K562 (cell line): ENCODE results near the gene FAM114A2. TPM values are rescaled to one million over a fixed set of nuclear protein-coding genes. Genes with fewer than 3 reads are reported as not detected.

Experiments
- ATAC-seq: fragments of 200-7000 bp; cut with Tn5 transposase; 3 replicates; pipeline ENCODE4 v1.9.1; 2020; ENCODE audit warnings: moderate library complexity
- BruUV-seq: library from RNA; stranded (reverse); fragments of 400-500 nt; replicated peaks from 2 replicates; lab custom pipeline; 2021; lab: Mats Ljungman, UMichigan
- CTCF ChIA-PET: fragments of 300-600 bp; formaldehyde crosslinking; extraction: SDS; loops from one replicate; lab custom pipeline; 2021; ENCODE audit warnings: low intra/inter-chr PET ratio; lab: Yijun Ruan, JAX
- POLR2A ChIA-PET: fragments of 300-600, 350-650 bp; sonication (Branson Sonifier 250); formaldehyde crosslinking; extraction: SDS; loops from one replicate; lab custom pipeline; 2021; ENCODE audit warnings: antibody characterized with exemption, inconsistent platforms; lab: Yijun Ruan, JAX
- DNase-seq, 4 experiments: peaks; one replicate each; pipeline versions ENCODE4 v3.0.0 to v3.0.0-alpha.2; 2011 to 2018; ENCODE audit warnings: low spot score in 3 of 4, mixed read lengths in 3 of 4; ENCODE audit errors: extremely low read depth in 1 of 4
- FAIRE-seq: peaks from 2 replicates; lab custom pipeline; 2011; peaks lifted over from hg19 to GRCh38; lab: Jason Lieb, UNC
- H2AFZ ChIP-seq: 2 replicates; pipeline ENCODE4 v1.6.0; 2011; ENCODE audit warnings: low read depth, low read length, control low read depth, inconsistent platforms
- H3K27ac ChIP-seq: fragments of 200-600 bp; 3 replicates; pipeline ENCODE4 v1.8.0; 2011; ENCODE audit warnings: low read depth, mild to moderate bottlenecking, control low read depth, inconsistent platforms, low read length, moderate library complexity, mixed read lengths; ENCODE audit errors: extremely low read depth
- H3K27me3 ChIP-seq, 2 experiments: fragments of 300-600 bp in 1 of 2; 2 replicates in 1 of 2; 3 replicates in 1 of 2; pipeline versions ENCODE4 v1.6.0 to v1.8.0; 2011; ENCODE audit warnings: inconsistent platforms in 2 of 2, low read length in 2 of 2, mild to moderate bottlenecking in 1 of 2, mixed read lengths in 1 of 2, moderate library complexity in 1 of 2; ENCODE audit not compliant: control insufficient read depth in 2 of 2, insufficient read depth in 2 of 2
- H3K36me3 ChIP-seq: fragments of 300-600 bp; 3 replicates; pipeline ENCODE4 v1.8.0; 2011; ENCODE audit warnings: mild to moderate bottlenecking, low read length, inconsistent platforms; ENCODE audit not compliant: control insufficient read depth, insufficient read depth
- H3K4me1 ChIP-seq, 2 experiments: fragments of 200-600 bp in 1 of 2; replicated peaks in 1 of 2; 2 replicates in 1 of 2; 3 replicates in 1 of 2; pipeline versions ENCODE4 v1.5.1 to v1.8.0; 2011; ENCODE audit warnings: inconsistent platforms in 2 of 2, low read length in 2 of 2, mild to moderate bottlenecking in 1 of 2, mixed read lengths in 1 of 2, moderate library complexity in 1 of 2; ENCODE audit not compliant: control insufficient read depth in 2 of 2, insufficient read depth in 2 of 2
- H3K4me2 ChIP-seq: 2 replicates; pipeline ENCODE4 v1.6.1; 2011; ENCODE audit warnings: low read length, control low read depth, inconsistent platforms, mixed read lengths; ENCODE audit not compliant: insufficient read depth
- H3K4me3 ChIP-seq: fragments of 200-600 bp; sonication (generic), shearing (Covaris generic); 2 replicates; pipeline ENCODE4 v1.5.1; 2016; ENCODE audit warnings: control low read depth, inconsistent platforms
- H3K79me2 ChIP-seq: fragments of 200-600 bp; 3 replicates; pipeline ENCODE4 v1.8.0; 2011; ENCODE audit warnings: low read length, inconsistent platforms; ENCODE audit not compliant: control insufficient read depth, insufficient read depth
- H3K9ac ChIP-seq, 2 experiments: 2 replicates each; pipeline versions ENCODE4 v1.6.0 to v1.6.1; 2011; ENCODE audit warnings: low read depth in 2 of 2, low read length in 2 of 2, control low read depth in 1 of 2, inconsistent platforms in 1 of 2, mild to moderate bottlenecking in 1 of 2, mixed read lengths in 1 of 2; ENCODE audit not compliant: insufficient read depth in 1 of 2
- H3K9me1 ChIP-seq: one replicate; pipeline ENCODE4 v1.6.0; 2011; ENCODE audit warnings: inconsistent platforms, mild to moderate bottlenecking, low read length, moderate library complexity; ENCODE audit not compliant: control insufficient read depth, insufficient read depth
- H3K9me3 ChIP-seq: replicated peaks from 2 replicates; pipeline ENCODE4 v1.5.1; 2011; ENCODE audit warnings: low read depth, low read length, inconsistent platforms; ENCODE audit not compliant: control insufficient read depth, insufficient read depth
- H4K20me1 ChIP-seq: replicated peaks from 2 replicates; pipeline ENCODE4 v1.6.1; 2011; ENCODE audit warnings: low read length, inconsistent platforms, mixed read lengths; ENCODE audit not compliant: control insufficient read depth, insufficient read depth
- C11orf30 ChIP-seq: fragments of 450-650 bp; IDR thresholded peaks from 2 replicates; pipeline ENCODE4 v1.6.1; 2016; ENCODE audit warnings: low read depth, mild to moderate bottlenecking
- EHMT2 ChIP-seq: fragments of 450-650 bp; IDR thresholded peaks from 2 replicates; pipeline ENCODE4 v1.6.1; 2018; ENCODE audit warnings: antibody characterized with exemption
- ETV6 ChIP-seq, 3 experiments: fragments of 150-350 bp in 1 of 3; sonication (generic) in 1 of 3; formaldehyde crosslinking in 1 of 3; IDR thresholded peaks; 2 replicates each; pipeline versions ENCODE4 v1.6.1 to v1.8.0; 2014 to 2022; ENCODE audit warnings: borderline replicate concordance in 2 of 3, low read depth in 2 of 3, antibody characterized with exemption in 1 of 3, low read length in 1 of 3, mild to moderate bottlenecking in 1 of 3, missing genetic modification reagents in 1 of 3
- FUS ChIP-seq: fragments of 200-400 bp; formaldehyde crosslinking; optimal IDR thresholded peaks from 2 replicates; pipeline ENCODE3; 2017; ENCODE audit warnings: low read depth, low read length
- GTF2E2 ChIP-seq: fragments of 200-800 bp; sonication (Bioruptor generic); IDR thresholded peaks from 2 replicates; pipeline ENCODE4 v1.6.1; 2016; ENCODE audit warnings: missing genetic modification characterization, missing compliant biosample characterization
- HDAC6 ChIP-seq: IDR thresholded peaks from 2 replicates; pipeline ENCODE4 v1.6.1; 2012; ENCODE audit warnings: low read depth, mild to moderate bottlenecking, control low read depth, inconsistent platforms, low read length, moderate library complexity
- HDGF ChIP-seq: fragments of 450-650 bp; IDR thresholded peaks from 2 replicates; pipeline ENCODE4 v1.6.1; 2016
- MAFG ChIP-seq: fragments of 450-650 bp; conservative IDR thresholded peaks from 2 replicates; pipeline ENCODE4 v1.6.1; 2016; ENCODE audit warnings: missing genetic modification characterization, missing compliant biosample characterization
- MYNN ChIP-seq, 2 experiments: sonication (generic); formaldehyde crosslinking in 1 of 2; IDR thresholded peaks; 2 replicates each; pipeline versions ENCODE4 v1.5.0 to v1.6.1; 2016 to 2020; ENCODE audit warnings: antibody characterized with exemption in 1 of 2, missing genetic modification reagents in 1 of 2
- NCOA4 ChIP-seq: fragments of 450-650 bp; IDR thresholded peaks from 2 replicates; pipeline ENCODE4 v1.6.1; 2018; ENCODE audit warnings: mild to moderate bottlenecking; ENCODE audit not compliant: partially characterized antibody
- POLR3G ChIP-seq: IDR thresholded peaks from 2 replicates; pipeline ENCODE4 v1.6.1; 2011; ENCODE audit not compliant: insufficient read length, insufficient replicate concordance; ENCODE audit errors: extremely low read depth
- TCF7 ChIP-seq: sonication (generic); IDR thresholded peaks from 2 replicates; pipeline ENCODE4 v1.6.1; 2016; ENCODE audit warnings: antibody characterized with exemption, borderline replicate concordance
- TEAD2 ChIP-seq: fragments of 450-650 bp; IDR thresholded peaks from 2 replicates; pipeline ENCODE4 v1.6.1; 2016; ENCODE audit warnings: missing genetic modification characterization, control low read depth, missing compliant biosample characterization
- TRIM24 ChIP-seq, 2 experiments: fragments of 450-650 bp; IDR thresholded peaks; 2 replicates each; pipeline ENCODE4 v1.6.1; 2016
- ZNF124 ChIP-seq: sonication (generic); formaldehyde crosslinking; IDR thresholded peaks from 2 replicates; pipeline ENCODE4 v1.8.1; 2022; ENCODE audit warnings: missing genetic modification reagents
- ZNF79 ChIP-seq: fragments of 250-450 bp; sonication (Bioruptor Pico); IDR thresholded peaks from 2 replicates; pipeline ENCODE4 v1.4.0; 2020; ENCODE audit warnings: low read depth, mild to moderate bottlenecking, moderate library complexity
- WGBS: fragments of 100-300 bp; shearing (Covaris generic); methylation state at CpG from one replicate; pipeline ENCODE4 v1.1.6; 2016; ENCODE audit warnings: low coverage, mixed read lengths; ENCODE audit not compliant: insufficient coverage; ENCODE audit errors: missing lambda C conversion rate; 5-methylcytosine and 5-hydroxymethylcytosine counted together
- in situ Hi-C: fragments of 300-500 bp; cut with MboI; formaldehyde crosslinking; loops from 4 replicates; pipeline ENCODE4 v1.15.0; 2018; ENCODE audit warnings: inconsistent platforms, mixed read lengths
- intact Hi-C: fragments of 100-400 bp; cut with micrococcal nuclease; formaldehyde crosslinking; loops from 2 replicates; pipeline ENCODE4 v1.14.2; 2022
- polyA plus RNA-seq, 8 experiments: library from polyadenylated mRNA; depleted of rRNA in 4 of 8; stranded (reverse) in 5 of 8; unstranded in 3 of 8; fragments of >200 nt; fragmentation: Nextera tagmentation in 2 of 8; fragmentation: Illumina TruSeq in 1 of 8; extraction: Ambion mirVana in 2 of 8; extraction: Trizol in 1 of 8; gene quantifications; 2 replicates each; pipeline versions ENCODE4 v1.2.1 to v1.2.3, GENCODE V29; 2011 to 2014; ENCODE audit warnings: inconsistent platforms in 1 of 8, missing spikeins in 1 of 8
- total RNA-seq, 7 experiments: library from RNA; depleted of rRNA in 6 of 7; stranded (reverse); fragments of >200 nt in 6 of 7; fragmentation: Illumina TruSeq in 2 of 7; extraction: Trizol in 2 of 7; gene quantifications; 2 replicates each; pipeline versions ENCODE4 v1.2.1 to v1.2.3, GENCODE V29; 2011 to 2021; ENCODE audit warnings: low replicate concordance in 1 of 7
- TF ChIP-seq, protein P1 (sequence below): fragments of 250-450 bp; sonication (Bioruptor Pico); IDR thresholded peaks from 2 replicates; pipeline ENCODE4 v1.4.0; 2020; ENCODE audit warnings: mild to moderate bottlenecking, moderate library complexity
- TF ChIP-seq, protein P2 (sequence below): fragments of 450-650 bp; formaldehyde crosslinking; IDR thresholded peaks from 2 replicates; pipeline ENCODE4 v1.4.0; 2022; ENCODE audit warnings: mild to moderate bottlenecking, moderate library complexity
- TF ChIP-seq, protein P3 (sequence below): fragments of 450-650 bp; IDR thresholded peaks from 2 replicates; pipeline ENCODE4 v1.6.1; 2016

FAM114A2 gene
- total and polyA plus RNA-seq, 9 of the 15 experiments (the other 6 are each of a cell fraction or from before 2014, with no cell fraction given), result 14.4 to 28.1 (median 21.2) TPM

DNA sequence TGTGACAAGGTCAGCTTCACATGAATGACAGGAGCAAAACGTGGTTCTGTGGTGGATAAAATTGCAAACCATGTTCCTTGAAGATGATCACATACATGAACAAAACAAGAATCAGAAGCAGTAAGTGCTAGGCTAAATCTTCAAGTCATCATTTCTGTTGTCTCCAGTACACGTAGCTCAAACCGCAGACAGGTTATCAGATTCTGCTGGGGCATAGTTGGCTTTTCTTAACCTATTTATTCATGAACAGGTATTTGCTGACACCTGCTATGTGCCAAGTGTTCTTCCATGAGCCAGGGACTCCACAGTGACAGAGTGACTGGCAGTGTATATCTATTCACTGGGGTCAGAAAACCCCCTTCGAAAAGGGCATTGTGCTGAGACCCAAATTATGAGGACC, 20.9 kb upstream of the FAM114A2 start:
- ATAC-seq (no peak), DNase-seq (no peak), FAIRE-seq (peak; percentile 19)
- Histone ChIP-seq H3K36me3 (peaks cover 7% of the 10 kb centered on the region; the same call in 1 of the 3 replicates), H4K20me1 (no peaks in the 10 kb centered on the region; the same call in 1 of the 2 replicates), H3K9me1 (no peaks in the 10 kb centered on the region), H3K4me2 (no peak overlapping the region), H3K9me3 (no peaks in the 10 kb centered on the region), H3K79me2 (no peaks in the 10 kb centered on the region), H3K27ac (no peak overlapping the region), H3K9ac (no peak overlapping the region), H2AFZ (no peak overlapping the region), H3K27me3 (no peaks in the 10 kb centered on the region), H3K4me1 (peaks cover 0 to 3% of the 10 kb centered on the region in 2 experiments; a peak in 1 of 5 replicates), H3K4me3 (no peak overlapping the region)
- no peak for TF ChIP-seq TCF7
- TF ChIP-seq, protein P1, sequence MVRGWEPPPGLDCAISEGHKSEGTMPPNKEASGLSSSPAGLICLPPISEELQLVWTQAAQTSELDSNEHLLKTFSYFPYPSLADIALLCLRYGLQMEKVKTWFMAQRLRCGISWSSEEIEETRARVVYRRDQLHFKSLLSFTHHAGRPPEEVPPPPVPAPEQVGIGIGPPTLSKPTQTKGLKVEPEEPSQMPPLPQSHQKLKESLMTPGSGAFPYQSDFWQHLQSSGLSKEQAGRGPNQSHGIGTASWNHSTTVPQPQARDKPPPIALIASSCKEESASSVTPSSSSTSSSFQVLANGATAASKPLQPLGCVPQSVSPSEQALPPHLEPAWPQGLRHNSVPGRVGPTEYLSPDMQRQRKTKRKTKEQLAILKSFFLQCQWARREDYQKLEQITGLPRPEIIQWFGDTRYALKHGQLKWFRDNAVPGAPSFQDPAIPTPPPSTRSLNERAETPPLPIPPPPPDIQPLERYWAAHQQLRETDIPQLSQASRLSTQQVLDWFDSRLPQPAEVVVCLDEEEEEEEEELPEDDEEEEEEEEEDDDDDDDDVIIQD (CRISPR knock-in tag), result no peak
- no peak for TF ChIP-seq EHMT2
- no peak for TF ChIP-seq MAFG (tag)
- no peak for TF ChIP-seq ZNF124 (CRISPR knock-in tag)
- no peak for TF ChIP-seq GTF2E2 (tag)
- no peak for TF ChIP-seq POLR3G
- no peak for TF ChIP-seq MYNN (IDR thresholded peaks at IDR 0.05)
- TF ChIP-seq MYNN (CRISPR knock-in tag; IDR thresholded peaks at IDR 0.05), result no peak
- TF ChIP-seq ETV6 (IDR thresholded peaks at IDR 0.05; ENCODE audit: borderline replicate concordance in 1 of 2, low read depth in 2 of 2, low read length in 1 of 2), result no peak
- no peak for TF ChIP-seq ETV6 (CRISPR knock-in tag; IDR thresholded peaks at IDR 0.05; ENCODE audit: borderline replicate concordance)
- no peak for TF ChIP-seq TEAD2 (tag)
- no peak for TF ChIP-seq NCOA4
- no peak for TF ChIP-seq C11orf30
- no peak for TF ChIP-seq FUS
- TF ChIP-seq ZNF79 (CRISPR knock-in tag), result no peak
- no peak for TF ChIP-seq HDGF
- TF ChIP-seq TRIM24 (IDR thresholded peaks at IDR 0.05), result no peak
- no peak for TF ChIP-seq HDAC6
- TF ChIP-seq, protein P2, sequence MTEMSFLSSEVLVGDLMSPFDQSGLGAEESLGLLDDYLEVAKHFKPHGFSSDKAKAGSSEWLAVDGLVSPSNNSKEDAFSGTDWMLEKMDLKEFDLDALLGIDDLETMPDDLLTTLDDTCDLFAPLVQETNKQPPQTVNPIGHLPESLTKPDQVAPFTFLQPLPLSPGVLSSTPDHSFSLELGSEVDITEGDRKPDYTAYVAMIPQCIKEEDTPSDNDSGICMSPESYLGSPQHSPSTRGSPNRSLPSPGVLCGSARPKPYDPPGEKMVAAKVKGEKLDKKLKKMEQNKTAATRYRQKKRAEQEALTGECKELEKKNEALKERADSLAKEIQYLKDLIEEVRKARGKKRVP (CRISPR knock-in tag), result no peak
- TF ChIP-seq, protein P3, sequence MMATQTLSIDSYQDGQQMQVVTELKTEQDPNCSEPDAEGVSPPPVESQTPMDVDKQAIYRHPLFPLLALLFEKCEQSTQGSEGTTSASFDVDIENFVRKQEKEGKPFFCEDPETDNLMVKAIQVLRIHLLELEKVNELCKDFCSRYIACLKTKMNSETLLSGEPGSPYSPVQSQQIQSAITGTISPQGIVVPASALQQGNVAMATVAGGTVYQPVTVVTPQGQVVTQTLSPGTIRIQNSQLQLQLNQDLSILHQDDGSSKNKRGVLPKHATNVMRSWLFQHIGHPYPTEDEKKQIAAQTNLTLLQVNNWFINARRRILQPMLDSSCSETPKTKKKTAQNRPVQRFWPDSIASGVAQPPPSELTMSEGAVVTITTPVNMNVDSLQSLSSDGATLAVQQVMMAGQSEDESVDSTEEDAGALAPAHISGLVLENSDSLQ, result no peak
- in situ Hi-C loops (no loop called here), intact Hi-C loops (no loop called here)
- ChIA-PET CTCF (no interaction called here), POLR2A (interaction anchor here (1.9 to 3.5 kb wide), 4 partner anchors 9 to 21 kb away, joined by 6 to 17 read pairs (median 14); partner anchors contain the start of genes FAM114A2 and MFAP3)
- WGBS, result 17% methylated on average over 4 of the region's 4 CpGs
- BruUV-seq, result no TSS peak
